Fibroblast of the conjunctiva (primary cell): ENCODE results near the gene AGRN.
A peak's percentile ranks its signal among the peaks of the same experiment; 100 is the strongest.
"Not testable (repeated sequence)": the region's sequence is repeated elsewhere in the genome, so short reads cannot be mapped to it uniquely, and the experiment has no call there.

Experiments
- DNase-seq: peaks from one replicate; pipeline ENCODE4 v3.0.0-alpha.2; 2010; ENCODE audit warnings: low read depth

The AGRN gene

DNA sequence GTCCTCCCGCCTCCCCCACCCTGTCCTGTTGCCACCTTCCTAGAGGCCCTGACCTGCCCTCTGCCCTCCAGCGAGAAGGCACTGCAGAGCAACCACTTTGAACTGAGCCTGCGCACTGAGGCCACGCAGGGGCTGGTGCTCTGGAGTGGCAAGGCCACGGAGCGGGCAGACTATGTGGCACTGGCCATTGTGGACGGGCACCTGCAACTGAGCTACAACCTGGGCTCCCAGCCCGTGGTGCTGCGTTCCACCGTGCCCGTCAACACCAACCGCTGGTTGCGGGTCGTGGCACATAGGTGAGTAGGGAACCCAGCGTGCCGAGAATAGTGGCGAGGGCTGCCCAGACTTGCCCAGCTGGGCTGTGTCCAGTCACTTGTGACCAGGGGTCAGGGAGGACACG, 33.8 kb downstream of the AGRN start:
- DNase-seq, result no peak

DNA sequence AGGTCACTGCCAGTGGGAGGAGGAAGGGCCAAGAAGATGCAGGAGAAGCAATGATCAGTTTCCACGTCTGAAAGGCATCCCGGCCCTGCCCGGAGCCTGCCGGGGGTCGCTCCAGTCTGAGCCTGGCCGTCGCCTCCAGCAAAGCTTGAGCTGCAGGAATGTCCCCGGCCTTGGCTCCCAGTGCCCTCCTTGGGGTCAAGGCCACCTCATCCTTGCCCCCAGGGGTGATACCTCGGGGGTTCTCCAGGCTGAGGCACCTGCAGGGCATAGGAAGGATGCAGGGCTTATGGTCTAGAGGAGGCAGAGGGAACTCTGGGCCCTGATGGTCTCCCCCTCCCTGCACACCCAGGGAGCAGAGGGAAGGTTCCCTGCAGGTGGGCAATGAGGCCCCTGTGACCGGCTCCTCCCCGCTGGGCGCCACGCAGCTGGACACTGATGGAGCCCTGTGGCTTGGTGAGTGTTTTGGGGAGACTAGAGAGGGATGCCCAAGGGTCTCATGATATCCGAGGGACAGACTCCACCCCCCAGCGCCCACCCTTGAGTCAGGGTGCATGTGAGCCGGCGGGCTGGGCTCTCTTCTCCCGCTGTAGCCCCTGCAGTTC, 34.3 kb downstream of the AGRN start:
- no peak for DNase-seq

DNA sequence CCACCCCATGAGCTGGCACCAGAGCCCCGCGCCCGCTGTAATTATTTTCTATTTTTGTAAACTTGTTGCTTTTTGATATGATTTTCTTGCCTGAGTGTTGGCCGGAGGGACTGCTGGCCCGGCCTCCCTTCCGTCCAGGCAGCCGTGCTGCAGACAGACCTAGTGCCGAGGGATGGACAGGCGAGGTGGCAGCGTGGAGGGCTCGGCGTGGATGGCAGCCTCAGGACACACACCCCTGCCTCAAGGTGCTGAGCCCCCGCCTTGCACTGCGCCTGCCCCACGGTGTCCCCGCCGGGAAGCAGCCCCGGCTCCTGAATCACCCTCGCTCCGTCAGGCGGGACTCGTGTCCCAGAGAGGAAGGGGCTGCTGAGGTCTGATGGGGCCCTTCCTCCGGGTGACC, 35.1 kb downstream of the AGRN start:
- no peak for DNase-seq

DNA sequence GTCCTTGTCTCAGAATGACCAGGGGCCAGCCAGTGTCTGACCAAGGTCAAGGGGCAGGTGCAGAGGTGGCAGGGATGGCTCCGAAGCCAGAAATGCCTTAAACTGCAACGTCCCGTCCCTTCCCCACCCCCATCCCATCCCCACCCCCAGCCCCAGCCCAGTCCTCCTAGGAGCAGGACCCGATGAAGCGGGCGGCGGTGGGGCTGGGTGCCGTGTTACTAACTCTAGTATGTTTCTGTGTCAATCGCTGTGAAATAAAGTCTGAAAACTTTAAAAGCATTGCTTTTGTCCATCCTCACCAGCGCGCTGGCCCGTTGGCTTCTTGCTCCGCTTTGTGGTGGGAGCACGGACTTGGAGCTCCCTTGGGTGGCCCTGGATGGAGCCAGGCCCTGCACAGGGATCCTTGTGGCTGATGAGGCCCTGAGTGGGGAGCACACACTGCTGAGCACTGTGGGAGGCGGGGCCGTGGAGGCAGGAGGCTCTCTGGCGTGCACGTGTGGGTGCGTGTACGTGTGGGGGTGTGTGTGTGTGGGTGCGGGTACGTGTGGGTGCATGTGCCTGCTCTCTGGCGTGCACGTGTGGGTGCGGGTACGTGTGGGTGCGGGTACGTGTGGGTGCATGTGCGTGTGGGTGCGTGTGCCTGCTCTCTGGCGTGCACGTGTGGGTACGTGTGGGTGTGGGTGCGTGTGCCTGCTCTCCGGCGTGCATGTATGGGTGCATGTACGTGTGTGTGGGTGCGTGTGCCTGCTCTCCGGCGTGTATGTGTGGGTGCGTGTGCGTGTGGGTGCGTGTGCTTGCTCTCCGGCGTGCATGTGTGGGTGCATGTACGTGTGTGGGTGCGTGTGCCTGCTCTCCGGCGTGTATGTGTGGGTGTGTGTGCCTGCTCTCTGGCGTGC, 36.2 kb downstream of the AGRN start:
- DNase-seq, result no peak

DNA sequence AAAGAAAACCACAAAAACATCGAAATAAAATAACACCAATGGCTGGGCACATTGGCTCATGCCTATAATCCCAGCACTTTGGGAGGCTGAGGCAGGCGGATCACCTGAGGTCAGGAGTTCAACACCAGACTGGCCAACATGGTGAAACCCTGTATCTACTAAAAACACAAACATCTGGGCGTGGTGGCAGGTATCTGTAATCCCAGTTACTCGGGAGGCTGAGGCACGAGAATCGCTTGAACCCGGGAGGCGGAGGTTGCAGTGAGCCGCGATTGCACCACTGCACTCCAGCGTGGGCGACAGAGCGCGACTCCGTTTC, 37.8 kb downstream of the AGRN start:
- DNase-seq, result not testable (repeated sequence)

DNA sequence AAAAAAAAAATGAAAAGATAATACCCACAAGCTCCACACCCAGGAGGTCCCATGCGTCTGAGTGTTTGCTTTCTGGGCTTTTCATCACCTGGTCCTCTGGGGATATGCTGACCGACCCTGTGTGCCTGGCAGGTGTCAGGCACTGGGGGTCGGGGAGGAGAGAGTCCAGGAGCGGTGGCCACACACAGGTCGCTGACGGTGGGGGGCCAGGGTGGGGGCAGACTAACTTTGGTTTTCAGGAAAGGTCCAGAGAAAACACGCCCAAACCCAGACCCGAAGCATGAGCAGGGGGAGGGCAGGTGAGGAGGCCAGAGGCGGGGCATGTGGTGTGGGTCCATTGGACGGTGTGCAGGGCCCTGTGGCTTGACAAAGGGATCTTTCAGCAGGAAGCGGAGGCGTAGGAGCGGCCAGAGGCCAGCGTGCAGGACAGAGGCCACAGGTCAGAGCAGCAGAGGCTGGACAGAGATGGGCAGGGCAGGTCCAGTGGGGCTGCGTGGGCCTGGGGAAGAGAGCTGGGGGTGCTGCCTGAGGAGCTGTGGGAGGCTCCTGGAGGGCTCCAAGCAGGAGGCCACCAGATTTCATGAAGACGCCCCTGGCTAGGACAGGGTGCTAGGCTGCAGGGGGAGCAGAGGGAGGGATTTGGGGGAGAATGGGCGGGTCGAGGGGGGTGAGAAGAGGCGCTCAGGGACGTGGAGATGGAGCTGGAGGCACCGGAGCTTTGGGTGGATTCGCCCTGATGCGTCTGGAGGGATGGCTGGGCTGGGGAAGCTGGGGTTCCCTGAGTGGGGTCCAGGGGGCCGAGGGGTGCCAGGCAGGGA, 38.4 kb downstream of the AGRN start:
- no peak for DNase-seq

DNA sequence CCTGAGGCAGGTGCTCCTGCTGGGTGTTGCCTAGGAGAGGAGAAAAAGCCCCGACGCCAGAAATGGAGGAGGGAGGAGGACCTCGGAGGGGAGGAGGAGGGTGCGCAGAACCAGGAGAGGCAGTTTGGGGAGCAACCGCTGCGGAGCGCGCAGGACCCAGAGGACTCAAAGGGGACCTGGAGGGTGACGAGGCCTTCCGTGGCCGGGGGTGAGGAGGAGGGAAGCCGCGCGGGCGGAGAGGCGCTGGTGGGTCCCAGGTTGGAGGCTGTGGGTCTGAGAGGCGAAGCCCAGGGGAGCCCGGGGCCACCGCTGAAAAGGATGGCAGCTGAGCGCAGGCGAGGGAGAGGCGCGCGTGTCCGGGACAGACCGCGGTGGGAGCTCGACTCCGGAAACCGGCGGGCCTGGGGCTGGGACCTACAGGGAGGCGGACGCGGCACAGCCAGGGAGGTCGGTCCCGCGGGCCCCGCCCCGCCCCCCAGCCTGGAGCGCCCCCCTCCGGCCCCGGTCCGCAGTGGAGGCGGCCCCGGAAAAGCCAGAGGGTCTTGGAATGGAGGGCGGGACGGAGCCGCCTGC, 39.1 kb downstream of the AGRN start:
- no peak for DNase-seq

DNA sequence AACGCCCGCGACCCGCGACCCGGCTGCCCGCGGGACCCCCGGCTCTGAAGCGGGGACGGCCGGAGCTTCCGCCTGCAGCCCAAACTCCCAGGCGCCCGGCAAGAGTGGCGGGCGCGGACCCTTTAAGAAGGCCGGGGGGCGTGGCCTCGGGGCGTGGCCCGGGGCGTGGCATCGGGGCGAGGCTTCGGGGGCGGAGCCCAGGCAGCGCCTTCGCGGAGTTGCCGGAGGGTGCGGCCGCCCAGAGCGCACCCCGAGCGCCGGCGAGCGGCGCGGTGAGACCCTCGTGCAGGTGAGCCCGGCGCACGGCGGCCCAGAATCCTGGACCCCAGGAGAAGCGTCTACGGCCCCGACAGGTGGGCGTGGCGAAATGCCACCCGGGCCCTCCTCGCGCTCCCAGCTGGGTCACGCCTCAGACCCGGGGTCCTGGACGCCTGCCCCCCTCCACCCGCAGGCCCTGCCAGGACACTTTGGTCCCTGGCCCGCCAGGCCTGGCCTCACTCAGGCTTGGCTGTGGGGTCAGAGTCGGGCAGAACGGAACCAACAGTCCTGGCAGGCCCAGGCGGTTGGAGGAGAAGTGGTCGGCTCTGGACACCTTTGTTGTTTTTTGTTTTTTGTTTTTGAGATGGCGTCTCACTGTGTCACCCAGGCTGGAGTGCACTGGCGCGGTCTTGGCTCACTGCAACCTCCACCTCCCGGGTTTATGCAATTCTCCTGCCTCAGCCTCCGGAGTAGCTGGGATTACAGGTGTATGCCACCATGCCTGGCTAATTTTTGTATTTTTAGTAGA, 39.8 kb downstream of the AGRN start:
- peak; percentile 27 for DNase-seq

DNA sequence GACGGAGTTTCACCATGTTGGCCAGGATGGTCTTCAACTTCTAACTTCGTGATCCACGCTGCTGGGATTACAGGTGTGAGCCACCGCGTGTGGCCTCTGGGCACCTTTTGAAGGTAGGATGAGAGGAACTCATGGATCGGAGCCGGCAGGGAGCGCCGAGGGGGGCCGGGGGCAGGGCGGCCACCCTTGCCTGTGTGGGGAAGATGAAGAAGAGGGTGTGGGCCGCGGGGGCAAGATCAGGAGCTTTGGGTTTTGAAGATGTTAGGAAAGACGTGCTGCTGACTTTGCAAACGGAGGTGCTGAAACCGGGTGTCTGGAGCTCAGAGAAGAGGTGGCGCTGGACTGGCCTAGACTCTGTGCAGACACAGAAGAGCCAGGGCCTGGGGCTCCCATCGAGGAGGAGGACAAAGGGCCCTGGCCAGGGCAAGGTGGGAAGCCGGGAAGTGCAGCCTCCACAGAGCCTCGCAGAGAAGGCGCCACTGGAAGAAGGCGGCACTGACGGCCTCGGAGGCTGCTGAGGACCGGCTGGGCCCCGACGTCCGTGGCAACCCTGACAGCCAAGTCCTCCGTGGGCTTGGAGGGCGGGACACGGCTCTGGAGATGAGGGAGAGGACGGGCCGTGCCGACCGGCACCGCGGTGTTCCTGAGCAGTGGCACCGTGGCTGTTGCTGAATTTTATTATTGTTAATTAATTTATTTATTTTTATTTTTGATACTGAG, 40.5 kb downstream of the AGRN start:
- no peak for DNase-seq

DNA sequence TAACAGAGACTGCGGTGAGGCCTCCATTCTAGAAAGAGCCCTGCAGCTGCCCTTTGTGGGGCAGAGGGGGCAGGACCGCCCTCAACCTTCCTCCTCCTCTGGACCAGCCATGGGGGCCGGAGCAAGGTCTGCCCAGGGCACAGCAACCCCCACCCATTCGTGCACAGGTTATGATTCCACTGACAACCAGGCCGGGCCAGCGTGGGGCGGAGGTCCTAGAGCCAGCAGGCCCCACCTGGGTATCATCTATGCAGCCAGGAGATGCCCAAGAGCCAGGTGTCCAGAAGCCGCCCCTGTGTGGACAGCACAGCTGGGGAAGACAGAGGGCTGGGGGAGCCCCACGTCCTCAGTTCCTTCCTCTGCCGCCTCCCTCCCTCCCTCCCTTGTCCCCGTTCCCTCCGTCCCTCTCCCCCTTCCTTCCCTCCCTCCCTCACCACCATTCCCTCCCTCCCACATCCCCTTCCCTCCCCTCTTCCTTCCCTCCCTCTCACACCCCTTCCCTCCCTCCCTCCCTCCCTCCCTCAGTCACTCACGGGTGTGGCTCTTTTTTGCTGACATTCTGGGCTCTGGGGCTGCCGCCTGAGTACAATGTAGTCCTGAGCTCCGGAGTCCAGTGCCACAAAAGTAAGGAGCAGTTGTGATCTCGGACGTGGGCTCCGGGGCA, 41.9 kb downstream of the AGRN start:
- no peak for DNase-seq

DNA sequence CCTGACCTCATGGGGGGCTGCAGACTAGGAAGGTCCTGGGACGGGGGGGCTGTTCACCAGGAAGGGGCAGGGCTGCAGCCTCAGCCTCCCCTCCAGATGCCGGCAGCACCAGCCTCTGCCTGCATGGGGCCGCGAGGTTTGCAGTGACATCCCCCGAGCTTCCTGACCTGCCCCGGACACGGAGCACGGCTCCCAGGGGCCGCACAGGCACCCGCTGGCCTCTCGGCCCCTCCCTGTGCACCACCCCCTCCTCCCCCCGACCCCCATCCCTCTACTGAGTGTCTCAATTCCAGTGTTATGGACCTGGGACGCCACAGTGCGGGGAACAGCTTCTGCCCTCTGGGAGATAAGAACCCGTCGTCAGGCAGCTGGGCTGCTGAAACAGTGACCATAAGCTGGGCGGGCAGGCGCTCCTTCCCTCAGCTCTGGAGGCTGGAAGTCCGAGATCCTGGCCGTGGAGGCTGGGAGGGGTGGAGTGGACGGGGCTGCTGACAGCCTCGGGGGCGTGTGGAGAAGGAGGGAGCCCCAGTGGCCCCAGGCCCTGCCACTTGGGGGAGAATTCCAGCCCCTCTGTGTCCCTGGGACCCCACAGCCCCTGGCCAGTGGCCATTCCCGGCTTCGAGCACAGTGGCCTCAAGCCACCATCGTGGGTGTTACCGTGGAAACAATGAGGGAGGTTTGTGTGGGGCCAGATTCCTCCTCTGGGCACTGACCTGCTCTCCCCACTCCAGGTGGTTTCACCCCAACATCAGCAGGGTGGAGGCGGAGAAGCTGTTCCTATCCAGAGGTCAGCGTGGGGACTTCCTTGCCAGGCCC, 42.6 kb downstream of the AGRN start:
- DNase-seq, result no peak

DNA sequence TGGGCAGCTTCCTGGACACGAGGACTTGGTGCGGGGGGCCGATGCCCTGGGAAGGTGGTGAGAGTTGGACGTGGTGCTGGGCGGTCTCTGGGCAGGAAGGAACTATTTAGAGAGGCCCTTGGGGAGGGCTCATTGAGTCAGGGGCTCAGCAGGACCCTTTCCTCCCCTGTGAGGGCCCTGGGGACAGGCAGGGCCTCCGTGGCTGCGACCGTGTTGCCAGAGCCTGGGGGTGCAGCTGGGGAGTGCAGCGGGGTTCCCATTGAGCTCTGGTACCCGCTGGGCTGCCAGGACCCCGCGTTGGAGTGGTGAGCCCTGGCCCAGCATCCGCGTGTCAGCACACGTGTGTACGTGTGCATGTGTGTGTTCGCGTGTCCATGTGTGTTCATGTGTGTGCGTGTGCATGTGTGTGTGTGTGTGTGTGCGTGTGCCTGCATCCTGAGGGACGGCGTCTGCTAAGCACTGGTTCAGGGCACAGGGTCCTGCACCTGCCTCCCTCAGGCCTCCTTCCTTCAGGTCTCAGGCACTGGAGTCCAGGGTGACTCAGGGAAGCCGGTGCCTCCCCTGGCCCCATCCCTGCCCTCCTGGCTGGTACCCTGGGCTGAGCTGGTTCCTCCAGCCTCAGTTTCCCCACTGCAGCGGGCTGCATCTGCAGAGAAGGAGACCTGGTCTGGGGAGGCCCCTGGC, 43.5 kb downstream of the AGRN start:
- no peak for DNase-seq

DNA sequence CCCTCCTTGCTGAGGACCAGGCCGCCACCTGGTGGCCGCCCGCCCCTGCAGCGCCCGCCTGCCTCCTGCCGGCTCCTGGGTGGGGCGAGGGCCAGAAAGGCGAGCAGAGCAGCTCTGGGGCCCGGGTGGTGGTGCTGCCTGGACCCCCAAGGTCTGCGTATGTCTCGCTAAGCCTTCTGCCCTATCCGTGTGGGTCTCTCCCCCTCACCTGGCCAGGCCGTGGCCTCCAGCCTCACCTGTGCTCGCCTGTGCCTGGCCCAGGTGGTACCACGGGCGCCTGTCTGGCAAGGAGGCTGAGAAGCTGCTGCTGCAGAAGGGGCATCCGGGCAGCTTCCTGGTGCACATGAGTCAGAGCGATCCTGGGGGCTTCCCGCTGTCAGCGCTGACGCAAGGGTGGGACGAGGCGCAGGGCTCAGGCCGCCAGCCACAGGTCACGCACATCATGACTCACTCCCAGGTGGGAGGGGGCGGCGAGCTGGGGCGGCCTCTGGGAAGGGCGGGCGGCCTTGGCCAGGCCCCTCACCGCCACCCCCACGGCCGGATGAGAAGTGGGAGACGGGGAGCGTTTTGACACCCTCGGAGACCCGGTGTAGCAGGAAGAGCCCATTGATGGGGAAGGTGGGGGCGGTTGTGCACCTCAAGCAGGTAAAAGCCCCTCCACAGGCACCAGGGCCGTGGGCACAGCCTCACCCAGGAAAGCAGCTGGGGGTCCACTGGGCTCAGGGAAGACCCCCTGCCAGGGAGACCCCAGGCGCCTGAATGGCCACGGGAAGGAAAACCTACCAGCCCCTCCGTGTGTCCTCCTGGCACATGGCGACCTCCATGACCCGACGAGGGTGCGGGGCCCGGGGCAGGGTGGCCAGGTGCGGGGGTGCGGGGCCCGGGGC, 44.3 kb downstream of the AGRN start:
- DNase-seq, result no peak

DNA sequence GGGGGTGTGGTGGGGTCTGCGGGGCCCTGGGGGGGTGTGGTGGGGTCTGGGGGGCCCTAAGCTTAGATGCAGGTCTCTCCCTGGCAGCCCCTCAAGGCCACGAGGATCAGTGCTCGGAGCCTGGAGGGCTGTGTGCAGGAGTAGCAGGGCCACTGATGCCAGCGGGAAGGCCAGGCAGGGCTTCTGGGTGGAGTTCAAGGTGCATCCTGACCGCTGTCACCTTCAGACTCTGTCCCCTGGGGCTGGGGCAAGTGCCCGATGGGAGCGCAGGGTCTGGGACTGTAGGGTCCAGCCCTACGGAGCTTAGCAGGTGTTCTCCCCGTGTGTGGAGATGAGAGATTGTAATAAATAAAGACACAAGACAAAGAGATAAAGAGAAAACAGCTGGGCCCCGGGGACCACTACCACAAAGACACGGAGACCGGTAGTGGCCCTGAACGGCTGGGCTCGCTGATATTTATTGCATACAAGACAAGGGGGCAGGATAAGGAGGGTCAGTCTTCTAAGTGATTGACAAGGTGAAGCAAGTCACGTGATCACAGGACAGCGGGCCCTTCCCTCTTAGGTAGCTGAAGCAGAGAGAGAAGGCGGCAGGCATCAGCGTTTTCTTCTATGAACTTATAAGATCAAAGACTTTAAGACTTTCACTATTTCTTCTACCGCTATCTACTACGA, 45.5 kb downstream of the AGRN start:
- no peak for DNase-seq

DNA sequence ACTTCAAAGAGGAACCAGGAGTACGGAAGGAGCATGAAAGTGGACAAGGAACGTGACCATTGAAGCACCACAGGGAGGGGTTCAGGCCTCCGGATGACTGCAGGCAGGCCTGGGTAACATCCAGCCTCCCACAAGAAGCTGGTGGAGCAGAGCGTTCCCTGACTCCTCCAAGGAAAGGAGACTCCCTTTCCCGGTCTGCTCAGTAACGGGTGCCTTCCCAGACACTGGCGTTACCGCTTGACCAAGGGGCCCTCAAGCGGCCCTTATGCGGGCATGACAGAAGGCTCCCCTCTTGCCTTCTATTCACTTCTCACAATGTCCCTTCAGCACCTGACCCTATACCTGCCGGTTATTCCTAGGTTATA, 46.0 kb downstream of the AGRN start:
- DNase-seq, result not testable (repeated sequence)

DNA sequence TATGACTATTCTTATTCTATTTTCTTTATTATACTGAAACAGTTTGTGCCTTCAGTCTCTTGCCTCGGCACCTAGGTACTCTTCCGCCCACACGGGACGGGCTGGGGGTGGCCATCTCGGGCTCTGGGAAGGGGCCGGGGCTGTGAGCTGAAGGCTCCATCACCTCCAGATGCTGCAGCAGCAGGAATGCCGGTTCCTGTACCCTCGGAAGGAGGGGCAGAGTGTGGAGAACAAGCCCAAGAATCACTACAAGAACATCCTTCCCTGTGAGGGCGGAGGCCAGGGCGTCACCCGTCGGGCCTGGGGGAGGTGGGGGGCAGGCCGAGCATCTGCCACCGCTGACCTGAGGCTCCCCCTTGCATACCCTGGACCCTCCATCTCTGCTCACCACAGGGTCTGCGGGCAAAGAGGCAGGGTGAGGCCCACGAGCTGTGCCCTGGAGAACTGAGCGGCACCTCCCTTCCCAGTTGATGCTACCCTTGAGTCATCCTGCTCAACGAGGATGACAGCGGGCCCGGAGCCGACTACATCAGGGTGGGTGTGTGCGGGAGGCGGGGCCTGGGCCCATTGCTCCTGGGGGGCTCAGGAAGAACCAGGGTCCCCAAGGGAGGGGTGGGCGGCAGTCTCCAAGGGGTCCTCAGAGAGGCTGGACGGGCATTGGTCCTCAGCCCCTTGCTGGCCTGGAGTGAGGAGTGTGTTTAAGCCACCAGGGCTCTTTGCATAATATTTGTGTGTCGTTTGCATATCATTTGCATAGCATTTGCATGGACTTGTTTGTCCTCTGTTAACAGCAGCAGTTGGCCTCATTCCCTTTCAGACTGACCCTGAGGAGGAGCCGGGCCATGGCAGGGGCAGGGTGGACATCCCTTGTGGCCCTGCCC, 46.7 kb downstream of the AGRN start:
- no peak for DNase-seq
